ENCODE measurements around the gene PKNOX2.

PKNOX2 gene

DNA sequence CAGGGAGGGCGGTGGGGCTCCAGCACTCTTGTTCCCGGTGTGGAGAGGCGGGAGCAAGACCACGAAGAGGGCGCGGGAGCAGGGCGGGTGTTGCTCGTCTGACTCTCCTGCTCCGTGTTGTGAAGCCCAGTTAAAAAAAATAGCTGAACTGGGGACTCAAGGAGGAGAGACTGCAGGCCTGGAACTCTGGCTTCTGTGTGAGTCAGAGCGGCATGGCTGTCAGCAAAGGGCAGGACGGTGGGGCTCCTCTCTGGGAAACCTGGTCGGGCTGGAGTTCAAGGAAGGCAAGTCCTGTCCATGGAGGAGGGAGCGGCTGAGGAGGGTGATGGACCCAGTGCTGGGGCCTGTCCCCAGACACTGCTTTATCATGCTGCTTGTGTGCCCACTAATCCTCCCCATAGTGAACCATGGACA is 179.2 kb downstream of the PKNOX2 start:
- DNase-seq = no peak

GRCh38 chr11:125344846-125345420 is 180.4 kb downstream of the PKNOX2 start:
- no peak for DNase-seq

DNA sequence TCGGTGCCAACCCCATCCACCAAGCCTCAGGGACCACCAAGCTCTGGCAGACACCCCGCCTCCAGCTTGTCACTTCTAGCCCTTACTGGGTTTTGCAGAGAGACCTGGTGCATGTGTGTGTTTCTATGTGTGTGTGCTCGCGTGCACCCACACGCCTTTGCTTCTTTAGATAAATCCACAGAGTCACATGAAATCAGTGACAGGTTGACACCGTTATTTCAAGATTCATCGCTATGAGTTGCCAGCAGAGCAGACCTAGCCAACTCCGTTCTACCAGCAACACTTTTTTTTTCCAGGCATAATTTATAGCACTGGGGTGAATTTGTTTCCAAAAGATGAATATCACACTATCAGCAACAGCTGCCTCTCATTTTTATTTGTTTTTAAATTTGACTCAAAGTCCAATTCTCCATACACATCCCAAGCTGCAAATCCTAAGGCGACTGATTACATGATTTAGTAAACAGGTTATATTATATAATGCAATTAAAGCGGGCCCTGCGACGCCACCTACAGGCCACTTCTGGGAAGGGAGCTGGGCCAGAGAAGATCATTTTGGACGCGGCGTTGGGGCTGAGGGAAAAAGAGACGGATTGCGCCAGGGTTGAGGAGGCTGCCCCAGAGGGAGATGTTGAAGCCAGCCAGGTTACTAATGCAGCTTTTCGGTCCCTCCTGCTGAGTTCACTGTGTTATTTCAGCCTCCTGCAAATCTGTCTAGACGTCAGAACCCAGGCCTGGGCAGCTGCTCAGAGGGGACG is 181.0 kb downstream of the PKNOX2 start:
- DNase-seq = peak; percentile 50

- no peak for DNase-seq
Observed at GRCh38 chr11:125346179-125346530, 181.6 kb downstream of the PKNOX2 start.

GRCh38 chr11:125346565-125347260 is 182.2 kb downstream of the PKNOX2 start:
- no peak for DNase-seq

DNA sequence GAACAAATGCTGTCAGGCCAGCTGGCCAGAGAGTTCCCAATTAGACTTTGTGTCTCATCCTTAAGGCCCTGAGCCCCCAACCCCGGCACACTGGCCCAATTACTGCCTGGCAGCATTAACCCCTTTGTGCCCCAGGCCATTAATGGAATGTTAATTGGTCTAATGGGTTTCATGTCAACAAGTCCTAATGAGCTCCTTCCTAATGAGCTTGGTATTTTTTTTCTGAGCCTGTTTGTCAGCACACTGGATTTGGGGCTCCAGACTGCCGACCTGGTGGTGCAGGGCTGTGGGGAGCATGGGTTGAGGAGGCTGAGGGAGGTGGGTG is 182.7 kb downstream of the PKNOX2 start:
- DNase-seq = no peak

DNA sequence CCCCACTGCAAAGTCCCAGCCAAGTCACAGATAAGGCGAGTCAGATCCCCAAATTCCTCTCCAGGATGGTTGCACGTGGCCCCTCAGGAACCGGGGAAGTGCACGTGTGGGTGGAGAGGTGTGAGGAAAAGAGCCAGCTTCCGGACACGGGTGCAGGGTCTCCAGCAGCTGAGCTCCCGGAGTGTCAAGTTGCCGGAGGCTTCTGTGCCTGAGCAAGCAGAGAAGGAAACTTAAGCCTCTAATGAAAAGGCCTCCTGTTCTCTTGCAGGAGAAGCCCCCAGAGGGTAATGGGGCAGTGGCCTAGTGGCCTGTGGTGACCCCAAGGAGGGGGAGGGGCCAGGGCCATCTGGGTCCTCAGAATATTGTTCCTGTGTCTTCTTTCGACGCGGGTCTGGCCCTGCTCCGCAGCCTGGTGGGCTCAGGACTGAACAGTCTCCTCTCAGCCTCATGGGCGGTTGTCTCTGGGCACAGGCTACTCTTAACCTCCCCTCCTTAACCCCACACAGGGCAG is 183.6 kb downstream of the PKNOX2 start:
- DNase-seq = peak; percentile 6

DNA sequence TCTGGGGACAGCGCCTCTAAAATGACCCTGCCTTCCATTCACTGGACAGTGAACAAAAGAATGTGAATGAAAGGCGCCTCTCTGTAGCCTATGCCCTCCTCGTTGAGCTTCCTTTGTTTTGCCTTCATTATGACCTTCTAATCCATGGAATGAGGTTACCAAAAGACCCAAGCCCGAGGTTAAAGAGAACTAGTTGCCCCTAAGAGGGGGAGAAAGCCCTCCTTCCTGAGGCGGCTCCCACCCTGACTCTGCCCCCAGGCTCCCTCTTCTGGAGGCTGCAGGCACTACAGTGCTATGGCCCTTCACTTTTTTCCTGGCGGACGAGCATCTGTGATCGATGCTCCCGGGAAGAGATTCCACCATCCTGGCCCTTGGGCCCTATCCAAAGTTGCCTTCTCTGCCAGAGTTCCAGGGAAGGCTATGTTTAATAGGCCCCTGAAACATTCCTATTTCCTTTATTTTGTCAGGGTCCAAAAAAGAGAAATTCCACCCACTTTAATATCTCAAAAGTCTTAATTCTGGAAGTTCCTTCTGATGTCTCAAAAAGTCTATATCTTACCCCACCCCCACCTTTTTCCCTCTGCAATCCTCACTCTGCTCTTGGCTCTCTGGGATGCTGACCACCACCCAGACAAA is 184.2 kb downstream of the PKNOX2 start:
- peak; percentile 6 for DNase-seq

- no peak for DNase-seq
Observed at GRCh38 chr11:125350206-125351032, 185.9 kb downstream of the PKNOX2 start.

DNA sequence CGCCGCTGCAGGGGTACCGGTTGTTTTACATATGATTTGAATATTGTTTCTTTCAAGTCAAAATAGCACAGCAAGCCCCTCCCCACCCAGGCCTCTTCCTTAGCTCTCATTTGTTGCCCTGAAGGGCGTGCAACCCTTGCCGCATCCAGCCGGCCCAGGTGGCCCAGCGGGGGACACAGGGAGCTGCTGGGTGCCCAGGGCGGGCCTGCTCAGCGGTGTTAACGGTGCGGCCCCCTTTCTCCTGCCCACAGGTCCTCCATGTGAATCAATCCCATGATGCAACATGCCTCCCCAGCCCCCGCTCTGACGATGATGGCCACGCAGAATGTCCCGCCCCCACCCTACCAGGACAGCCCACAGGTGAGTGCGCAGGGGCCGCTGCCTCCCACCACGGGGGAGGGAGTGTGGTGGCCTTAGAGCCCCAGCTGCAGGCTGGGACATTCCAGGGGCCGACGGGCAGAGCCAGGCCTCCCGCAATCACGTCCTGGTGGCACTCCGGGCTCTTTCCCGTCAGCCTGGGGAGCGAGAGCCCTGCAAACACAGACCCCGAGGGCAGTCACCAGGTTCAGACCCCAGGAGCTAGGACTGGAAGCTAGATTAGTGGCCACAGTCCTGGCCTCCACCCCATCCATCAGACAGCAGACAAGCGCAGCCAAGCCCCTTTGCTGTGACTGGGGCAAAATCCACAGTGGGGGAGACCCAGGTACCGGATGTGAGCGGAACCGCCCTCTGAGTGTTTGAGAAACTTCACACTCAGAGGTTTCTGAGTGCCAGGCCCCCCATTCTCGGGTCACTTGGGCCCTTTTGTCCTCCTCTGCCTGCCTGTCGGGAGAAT is 186.7 kb downstream of the PKNOX2 start:
- DNase-seq = no peak

DNA sequence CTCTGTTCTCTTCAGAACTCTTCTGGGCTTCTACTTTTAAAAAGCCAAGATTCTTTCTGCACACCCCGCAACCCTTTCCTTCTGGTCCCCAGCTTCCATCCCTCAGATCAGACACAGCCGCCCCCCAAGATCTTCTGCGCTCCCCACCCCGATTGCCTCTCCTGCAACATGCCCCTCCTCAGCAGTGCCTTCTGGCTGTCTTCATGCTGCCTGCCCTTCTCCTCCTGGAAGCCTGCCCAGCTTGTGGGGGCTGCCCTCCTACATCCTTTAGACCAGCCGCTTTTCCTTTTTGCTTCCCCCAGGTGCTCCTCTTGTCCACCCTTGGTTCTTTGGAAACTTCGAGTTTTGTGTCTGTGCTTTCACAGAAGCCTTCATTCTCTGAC is 187.3 kb downstream of the PKNOX2 start:
- no peak for DNase-seq

DNA sequence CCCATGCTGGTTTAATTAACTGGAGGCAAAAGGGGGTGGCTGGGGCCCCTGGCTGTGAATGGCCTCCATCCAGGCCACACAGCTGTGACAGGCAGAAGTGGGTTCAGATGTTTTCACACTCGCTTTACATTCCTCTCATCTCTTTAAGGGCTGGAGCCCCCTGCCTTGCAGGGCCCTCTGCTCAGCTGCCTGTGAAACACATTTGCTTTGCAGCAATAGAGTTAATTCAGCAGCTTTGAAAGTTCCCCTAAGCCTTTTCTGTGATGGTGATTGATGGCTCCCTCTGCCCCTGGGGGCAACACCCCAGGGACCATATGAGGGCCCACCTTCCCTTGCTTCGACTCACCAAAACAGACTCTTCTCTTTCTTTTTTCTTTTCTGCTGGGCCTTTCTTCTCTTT is 192.2 kb downstream of the PKNOX2 start:
- DNase-seq = no peak

DNA sequence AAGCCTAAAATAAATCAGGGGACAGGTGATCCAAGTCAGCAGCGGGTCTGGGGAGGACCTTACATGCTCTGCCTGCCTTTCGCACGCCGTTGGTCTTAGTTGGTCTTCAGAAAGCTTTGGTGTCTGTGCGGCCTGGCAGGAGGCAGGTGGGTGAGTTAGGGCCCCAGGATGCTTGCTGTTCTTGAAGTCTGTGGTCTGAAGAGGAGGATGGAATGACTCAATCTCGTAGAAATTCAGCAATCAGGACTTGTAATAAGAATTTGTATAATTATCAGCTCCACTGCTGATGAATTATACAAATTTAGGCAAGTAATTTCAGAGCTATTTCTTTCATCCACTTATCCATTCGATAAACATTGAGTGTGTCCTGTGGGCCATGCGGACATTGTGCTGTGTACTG is 193.0 kb downstream of the PKNOX2 start:
- no peak for DNase-seq

- no peak for DNase-seq
Observed at GRCh38 chr11:125358254-125358840, 193.8 kb downstream of the PKNOX2 start.

DNA sequence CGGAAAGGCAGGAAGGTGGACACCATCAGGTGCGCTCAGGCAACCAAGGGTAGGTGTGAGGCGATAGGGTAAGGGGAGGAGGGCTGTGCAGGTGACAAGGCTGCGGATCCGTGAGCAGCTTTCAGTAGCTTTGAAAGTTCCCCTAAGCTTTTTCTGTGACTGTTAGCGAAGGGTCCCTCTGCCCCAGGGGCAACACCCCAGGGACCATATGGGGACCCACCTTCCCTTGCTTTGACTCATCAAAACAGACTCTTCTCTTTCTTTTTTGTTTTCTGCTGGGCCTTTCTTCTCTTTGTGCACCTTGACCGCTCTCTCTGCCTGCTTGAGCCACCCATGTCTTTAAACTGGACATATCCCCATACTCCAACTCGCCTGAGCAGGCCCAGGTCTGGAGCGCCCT is 194.6 kb downstream of the PKNOX2 start:
- DNase-seq = no peak

GRCh38 chr11:125360066-125360465 is 195.5 kb downstream of the PKNOX2 start:
- DNase-seq = no peak

GRCh38 chr11:125364121-125364826 is 199.7 kb downstream of the PKNOX2 start:
- DNase-seq = no peak

- peak; percentile 4 for DNase-seq
Observed at GRCh38 chr11:125365196-125365931, 200.8 kb downstream of the PKNOX2 start.

GRCh38 chr11:125367710-125368109 is 203.2 kb downstream of the PKNOX2 start:
- no peak for DNase-seq

GRCh38 chr11:125368757-125369156 is 204.2 kb downstream of the PKNOX2 start:
- no peak for DNase-seq

Data from NCI-H2171 treated with DMSO at 0.1 percent for 48 hours (cell line).